Vagina (tissue), 2 donors: ENCODE measurements around the gene TPT1.
"Not testable (repeated sequence)": the region's sequence is repeated elsewhere in the genome, so short reads cannot be mapped to it uniquely, and the experiment has no call there.

ENCODE experiments used
- CTCF ChIP-seq, 3 experiments: fragments of 450-650 bp in 2 of 3; fragments of 200-600 bp in 1 of 3; sonication (generic) in 1 of 3; IDR thresholded peaks; one replicate each; pipeline ENCODE4 v1.5.1; 2017 to 2019; ENCODE audit warnings: antibody characterized with exemption in 3 of 3, mild to moderate bottlenecking in 2 of 3, moderate library complexity in 2 of 3
- POLR2AphosphoS5 ChIP-seq, 2 donors: sonication (generic); formaldehyde crosslinking; IDR thresholded peaks; one replicate each; pipeline ENCODE4 v1.9.0; 2017; ENCODE audit warnings: antibody characterized with exemption in 2 of 2, mild to moderate bottlenecking in 2 of 2, low read depth in 1 of 2; ENCODE audit not compliant: insufficient read depth in 1 of 2

- TF ChIP-seq POLR2AphosphoS5 (IDR thresholded peaks at IDR 0.05; ENCODE audit: insufficient read depth in 1 of 2, low read depth in 1 of 2); CTCF (IDR thresholded peaks at IDR 0.05): not testable (repeated sequence)
Measured at GRCh38 chr13:45342668-45343067, 1.7 kb upstream of the TPT1 start.
